ENCODE results near the gene MLYCD. TPM values are rescaled to one million over a fixed set of nuclear protein-coding genes. Genes with fewer than 3 reads are reported as not detected.
"Not testable (repeated sequence)": the region's sequence is repeated elsewhere in the genome, so short reads cannot be mapped to it uniquely, and the experiment has no call there.

The MLYCD gene
- total RNA-seq, 1 donor from 2014 or later, result 5.3 TPM

- no peak for DNase-seq
- Mint-ChIP-seq H3K27me3 (no peaks in the 10 kb centered on the region), H3K9me3 (no peaks in the 10 kb centered on the region), H3K36me3 (ENCODE audit: low read depth) (no peaks in the 10 kb centered on the region), H3K27ac (no peak overlapping the region), H3K4me1 (peaks cover 7% of the 10 kb centered on the region), H3K4me3 (no peak overlapping the region)
- intact Hi-C loops (cut with micrococcal nuclease), result no loop called here
These were observed 36.3 kb downstream of the MLYCD start for GRCh38 chr16:83935005-83935857.

DNA sequence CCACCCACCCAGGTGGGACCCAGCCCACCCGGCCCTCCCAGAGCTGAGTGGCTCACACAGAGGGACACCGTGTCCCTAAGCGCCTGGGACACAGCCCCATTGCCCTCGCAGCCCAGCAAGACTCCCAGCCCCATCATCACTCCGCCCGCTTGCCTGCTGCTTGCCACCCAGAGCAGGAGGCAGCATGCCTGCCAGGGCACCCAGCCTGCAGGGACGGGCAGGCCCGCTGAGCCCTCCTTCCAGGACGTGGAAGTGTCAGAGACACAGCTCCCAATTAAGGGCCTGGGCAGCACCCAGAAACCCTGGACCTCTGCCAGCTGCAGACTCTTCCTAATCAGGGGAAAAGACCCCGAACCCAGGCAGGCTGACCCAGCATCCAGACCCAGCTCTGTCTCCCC lies 36.9 kb downstream of the MLYCD start:
- no peak for DNase-seq
- H3K36me3 Mint-ChIP-seq (ENCODE audit: low read depth), result no peaks in the 10 kb centered on the region
- no peaks in the 10 kb centered on the region for H3K9me3 Mint-ChIP-seq
- no peak overlapping the region for H3K4me3 Mint-ChIP-seq
- peaks cover 7% of the 10 kb centered on the region for H3K4me1 Mint-ChIP-seq
- no peaks in the 10 kb centered on the region for H3K27me3 Mint-ChIP-seq
- H3K27ac Mint-ChIP-seq, result no peak overlapping the region
- intact Hi-C loops (cut with micrococcal nuclease), result no loop called here

DNA sequence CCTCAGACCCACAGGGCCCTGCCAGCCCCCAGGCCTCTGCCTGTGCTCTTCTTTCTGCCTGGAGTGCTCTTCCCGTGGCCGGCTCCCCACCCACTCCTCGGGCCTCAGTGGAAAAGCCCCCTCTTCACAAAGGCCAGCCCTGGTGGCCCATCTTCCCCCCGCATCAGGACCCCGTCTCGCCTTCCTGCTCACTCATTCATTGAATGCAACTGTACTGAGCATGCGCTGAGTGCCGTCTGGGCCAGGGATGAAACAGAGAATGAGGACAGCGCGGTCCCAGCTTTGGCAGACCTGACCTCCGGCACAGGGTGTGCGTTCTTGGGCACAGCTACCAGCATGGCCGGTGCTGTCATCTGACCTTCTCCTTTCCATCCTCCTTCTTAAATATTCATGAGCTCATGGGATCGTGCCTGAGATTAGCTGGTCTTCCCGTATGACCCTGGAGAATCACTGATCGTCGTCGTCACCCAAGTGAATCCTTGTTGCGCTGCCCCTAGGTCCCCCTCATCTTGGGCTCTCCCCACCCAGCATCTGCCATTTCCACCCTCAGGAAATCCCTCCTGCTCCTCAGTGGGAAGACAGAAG lies 37.8 kb downstream of the MLYCD start:
- DNase-seq, result no peak
- H3K27ac Mint-ChIP-seq, result no peak overlapping the region
- no peaks in the 10 kb centered on the region for H3K36me3 Mint-ChIP-seq (ENCODE audit: low read depth)
- peaks cover 7% of the 10 kb centered on the region for H3K4me1 Mint-ChIP-seq
- intact Hi-C loops (cut with micrococcal nuclease), result no loop called here
- no peaks in the 10 kb centered on the region for H3K27me3 Mint-ChIP-seq
- no peak overlapping the region for H3K4me3 Mint-ChIP-seq
- no peaks in the 10 kb centered on the region for H3K9me3 Mint-ChIP-seq

- H3K4me3 Mint-ChIP-seq, result no peak overlapping the region
These were observed 38.4 kb downstream of the MLYCD start for GRCh38 chr16:83937267-83937666.

GRCh38 chr16:83937922-83938885 lies 39.3 kb downstream of the MLYCD start:
- H3K9me3 Mint-ChIP-seq, result no peaks in the 10 kb centered on the region
- DNase-seq, result no peak
- H3K27me3 Mint-ChIP-seq, result no peaks in the 10 kb centered on the region
- peaks cover 7% of the 10 kb centered on the region for H3K4me1 Mint-ChIP-seq
- intact Hi-C loops (cut with micrococcal nuclease), result no loop called here
- H3K4me3 Mint-ChIP-seq, result no peak overlapping the region
- H3K36me3 Mint-ChIP-seq (ENCODE audit: low read depth), result no peaks in the 10 kb centered on the region
- no peak overlapping the region for H3K27ac Mint-ChIP-seq

More at GRCh38 chr16:83937267-83937666, 38.4 kb downstream of the MLYCD start:
- H3K27ac Mint-ChIP-seq, result no peak overlapping the region
- no peaks in the 10 kb centered on the region for H3K27me3 Mint-ChIP-seq
- intact Hi-C loops (cut with micrococcal nuclease), result no loop called here
- H3K4me1 Mint-ChIP-seq, result peaks cover 7% of the 10 kb centered on the region
- no peaks in the 10 kb centered on the region for H3K9me3 Mint-ChIP-seq
- no peaks in the 10 kb centered on the region for H3K36me3 Mint-ChIP-seq (ENCODE audit: low read depth)
- no peak for DNase-seq

DNA sequence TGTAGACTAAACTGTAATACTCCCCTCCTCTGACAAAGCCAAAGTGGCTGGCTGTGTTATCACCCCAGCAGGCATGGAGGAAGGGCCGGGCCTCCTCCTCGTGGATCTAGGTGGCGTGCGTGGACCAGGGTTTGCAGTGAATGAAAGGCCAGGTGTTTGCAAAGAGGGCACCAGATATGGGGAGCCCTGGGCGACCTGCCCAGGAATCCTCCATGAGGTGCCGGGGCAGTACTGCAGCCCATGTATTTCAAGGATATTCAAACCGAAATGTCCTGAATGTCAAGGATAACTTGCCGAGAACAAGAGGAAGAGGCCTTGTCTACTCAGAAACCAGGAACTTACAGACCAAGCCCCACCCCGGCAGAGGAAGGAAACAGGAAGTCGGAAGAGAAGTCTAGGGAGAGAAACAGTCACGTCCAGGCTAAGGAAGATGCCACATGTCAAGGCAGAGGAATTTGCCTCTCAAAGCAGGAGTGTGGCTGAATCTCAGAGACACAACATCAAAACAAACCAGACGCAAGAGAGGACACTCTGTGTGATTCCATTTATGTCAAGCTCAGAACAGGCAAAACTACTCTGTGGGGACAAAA lies 40.4 kb downstream of the MLYCD start:
- Mint-ChIP-seq H3K9me3 (no peaks in the 10 kb centered on the region), H3K36me3 (ENCODE audit: low read depth) (no peaks in the 10 kb centered on the region), H3K4me3 (no peak overlapping the region), H3K4me1 (peaks cover 7% of the 10 kb centered on the region), H3K27ac (peak overlapping the region; percentile 16), H3K27me3 (no peaks in the 10 kb centered on the region)
- intact Hi-C loops (cut with micrococcal nuclease), result no loop called here
- DNase-seq, result no peak

GRCh38 chr16:83940119-83940518 lies 41.2 kb downstream of the MLYCD start:
- intact Hi-C loops (cut with micrococcal nuclease), result no loop called here
- DNase-seq, result no peak
- no peak overlapping the region for H3K4me3 Mint-ChIP-seq
- no peak overlapping the region for H3K27ac Mint-ChIP-seq
- H3K27me3 Mint-ChIP-seq, result no peaks in the 10 kb centered on the region
- no peaks in the 10 kb centered on the region for H3K9me3 Mint-ChIP-seq
- H3K4me1 Mint-ChIP-seq, result peaks cover 7% of the 10 kb centered on the region
- no peaks in the 10 kb centered on the region for H3K36me3 Mint-ChIP-seq (ENCODE audit: low read depth)

DNA sequence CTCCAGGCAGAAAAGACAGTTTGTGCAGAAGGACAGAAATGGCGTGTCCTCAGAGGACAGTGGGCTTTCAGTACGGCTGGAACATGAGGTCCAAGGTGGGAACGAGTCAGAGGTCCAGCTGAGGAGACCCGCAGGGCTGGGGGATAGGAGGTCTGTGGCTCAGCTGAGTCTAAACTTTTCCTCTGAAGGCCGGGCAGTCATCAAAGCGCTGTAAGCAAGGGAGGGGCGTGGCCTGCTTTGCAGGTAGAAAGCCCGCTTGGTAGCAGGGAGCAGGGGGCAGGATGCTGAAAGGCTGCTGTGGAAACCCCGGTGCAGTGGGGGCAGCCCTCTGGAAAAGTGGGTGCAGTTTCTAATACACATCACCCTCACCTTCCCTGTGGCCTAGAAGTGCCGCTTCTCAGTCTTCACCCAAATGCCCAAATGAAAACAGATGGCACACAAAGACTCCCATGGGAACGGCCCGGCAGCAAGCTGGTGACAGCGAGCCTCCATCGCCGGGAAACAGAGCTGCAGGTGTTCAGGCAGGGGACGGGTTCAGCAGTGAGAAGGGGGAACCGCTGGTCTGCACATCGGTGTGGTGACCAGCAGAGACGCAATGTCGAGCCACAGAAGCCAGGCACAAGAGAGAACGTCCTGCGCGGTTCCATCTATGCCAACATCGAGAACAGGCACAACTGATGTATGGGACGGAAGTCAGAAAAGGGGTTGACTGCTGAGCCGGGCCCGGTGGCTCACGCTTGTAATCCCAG lies 41.9 kb downstream of the MLYCD start:
- H3K27ac Mint-ChIP-seq, result no peak overlapping the region
- H3K9me3 Mint-ChIP-seq, result no peaks in the 10 kb centered on the region
- intact Hi-C loops (cut with micrococcal nuclease), result no loop called here
- DNase-seq, result no peak
- H3K4me1 Mint-ChIP-seq, result peaks cover 7% of the 10 kb centered on the region
- H3K36me3 Mint-ChIP-seq (ENCODE audit: low read depth), result no peaks in the 10 kb centered on the region
- H3K4me3 Mint-ChIP-seq, result no peak overlapping the region
- no peaks in the 10 kb centered on the region for H3K27me3 Mint-ChIP-seq

- H3K4me3 Mint-ChIP-seq; DNase-seq; H3K9me3 Mint-ChIP-seq; H3K4me1 Mint-ChIP-seq; H3K27me3 Mint-ChIP-seq; intact Hi-C loops (cut with micrococcal nuclease); H3K36me3 Mint-ChIP-seq (ENCODE audit: low read depth); H3K27ac Mint-ChIP-seq: not testable (repeated sequence)
These were observed 42.6 kb downstream of the MLYCD start for GRCh38 chr16:83941546-83941945.

DNA sequence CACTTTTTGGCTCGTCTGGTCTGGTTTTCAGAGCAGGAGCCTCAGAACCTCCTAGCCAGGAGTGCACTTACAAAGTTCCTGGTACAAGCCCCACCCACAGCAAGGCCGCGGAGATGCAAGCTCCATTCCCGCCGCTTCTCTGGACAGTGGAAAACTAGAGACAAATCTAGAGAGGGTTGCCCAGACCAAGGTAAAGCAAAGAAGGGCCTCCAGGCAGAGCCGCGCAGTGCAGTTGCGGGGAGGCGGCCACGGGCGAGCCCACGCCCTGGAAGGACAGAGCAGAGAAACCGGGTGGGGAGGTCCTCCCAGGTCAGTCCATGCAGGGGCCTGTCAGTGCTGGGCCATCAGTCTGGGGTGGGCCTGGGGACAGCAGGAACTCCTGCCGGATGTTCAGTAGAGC lies 43.2 kb downstream of the MLYCD start:
- H3K4me1 Mint-ChIP-seq, result peaks cover 7% of the 10 kb centered on the region
- no peaks in the 10 kb centered on the region for H3K9me3 Mint-ChIP-seq
- no peak overlapping the region for H3K27ac Mint-ChIP-seq
- intact Hi-C loops (cut with micrococcal nuclease), result no loop called here
- no peaks in the 10 kb centered on the region for H3K36me3 Mint-ChIP-seq (ENCODE audit: low read depth)
- no peaks in the 10 kb centered on the region for H3K27me3 Mint-ChIP-seq
- no peak overlapping the region for H3K4me3 Mint-ChIP-seq
- DNase-seq, result no peak

DNA sequence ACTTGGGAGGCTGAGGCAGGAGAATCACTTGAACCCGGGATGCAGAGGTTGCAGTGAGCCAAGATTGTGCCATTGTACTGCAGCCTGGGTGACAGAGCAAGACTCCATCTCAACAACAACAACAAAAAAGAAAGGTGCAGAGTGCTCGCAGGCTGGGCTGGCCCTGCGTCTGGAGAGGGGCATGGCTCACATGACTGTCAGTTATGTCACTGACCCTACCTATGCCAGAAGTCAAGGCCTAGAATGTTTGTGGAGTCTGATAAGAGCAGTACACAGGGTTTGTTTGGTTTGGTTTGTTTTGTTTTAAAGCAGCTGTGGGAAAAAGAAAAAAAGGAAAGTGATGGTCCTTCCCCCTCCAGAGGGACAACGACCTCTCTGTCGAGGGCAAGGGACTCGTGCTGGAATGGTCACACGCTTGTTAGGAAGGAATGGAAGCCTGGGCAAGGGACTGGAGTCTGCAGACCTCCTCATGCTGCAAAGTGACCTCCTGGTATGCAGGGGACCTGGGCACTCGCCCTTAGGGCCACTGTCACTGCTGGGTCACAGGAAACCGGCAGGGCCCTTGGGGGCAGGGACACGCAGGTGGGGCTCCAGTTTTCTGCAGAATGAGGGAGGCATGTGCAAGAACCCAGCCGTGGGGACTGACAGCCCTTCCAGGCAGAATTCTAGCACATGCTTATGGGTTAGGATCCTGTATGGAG lies 44.0 kb downstream of the MLYCD start:
- Mint-ChIP-seq H3K27me3 (no peaks in the 10 kb centered on the region), H3K4me1 (peaks cover 7% of the 10 kb centered on the region), H3K4me3 (no peak overlapping the region), H3K27ac (no peak overlapping the region), H3K9me3 (no peaks in the 10 kb centered on the region), H3K36me3 (ENCODE audit: low read depth) (no peaks in the 10 kb centered on the region)
- intact Hi-C loops (cut with micrococcal nuclease), result no loop called here
- no peak for DNase-seq

GRCh38 chr16:83943516-83944050 lies 44.7 kb downstream of the MLYCD start:
- H3K9me3 Mint-ChIP-seq, result no peaks in the 10 kb centered on the region
- H3K4me1 Mint-ChIP-seq, result peaks cover 7% of the 10 kb centered on the region
- H3K27me3 Mint-ChIP-seq, result no peaks in the 10 kb centered on the region
- intact Hi-C loops (cut with micrococcal nuclease), result no loop called here
- no peak overlapping the region for H3K27ac Mint-ChIP-seq
- H3K36me3 Mint-ChIP-seq (ENCODE audit: low read depth), result no peaks in the 10 kb centered on the region
- no peak overlapping the region for H3K4me3 Mint-ChIP-seq
- DNase-seq, result no peak
